Hepatocyte (in vitro differentiated cells): ENCODE data around the gene DNAL4. TPM values are rescaled to one million over a fixed set of nuclear protein-coding genes. Genes with fewer than 3 reads are reported as not detected.

ENCODE experiments used
- DNase-seq: peaks from one replicate; pipeline ENCODE4 v3.0.0-alpha.2; 2016; ENCODE audit warnings: low spot score
- H2AFZ ChIP-seq: fragments of 200-600 bp; sonication (generic); 2 replicates; pipeline ENCODE4 v1.6.0; 2016; ENCODE audit warnings: antibody characterized with exemption, mild to moderate bottlenecking
- H3K27ac ChIP-seq: fragments of 200-600 bp; sonication (generic); 2 replicates; pipeline ENCODE4 v1.5.1; 2016; ENCODE audit warnings: mild to moderate bottlenecking
- H3K27me3 ChIP-seq: fragments of 200-600 bp; sonication (generic); 2 replicates; pipeline ENCODE4 v1.6.1; 2016
- H3K36me3 ChIP-seq: fragments of 200-600 bp; sonication (generic); replicated peaks from 2 replicates; pipeline ENCODE4 v1.5.1; 2016; ENCODE audit warnings: low read depth; ENCODE audit not compliant: insufficient read depth
- H3K4me1 ChIP-seq: fragments of 200-600 bp; sonication (generic); 2 replicates; pipeline ENCODE4 v1.5.1; 2016; ENCODE audit warnings: mild to moderate bottlenecking, moderate library complexity; ENCODE audit not compliant: insufficient read depth
- H3K4me2 ChIP-seq: fragments of 200-600 bp; sonication (generic); 2 replicates; pipeline ENCODE4 v1.6.0; 2016
- H3K4me3 ChIP-seq: fragments of 200-600 bp; sonication (generic); 2 replicates; pipeline ENCODE4 v1.5.1; 2016; ENCODE audit warnings: mild to moderate bottlenecking
- H3K79me2 ChIP-seq: fragments of 200-600 bp; sonication (generic); 2 replicates; pipeline ENCODE4 v1.6.0; 2017; ENCODE audit warnings: mild to moderate bottlenecking
- H3K9me2 ChIP-seq: fragments of 200-600 bp; sonication (generic); replicated peaks from 2 replicates; pipeline ENCODE4 v1.6.0; 2017; ENCODE audit warnings: mild to moderate bottlenecking; ENCODE audit not compliant: insufficient read depth
- H3K9me3 ChIP-seq: fragments of 200-600 bp; sonication (generic); 2 replicates; pipeline ENCODE4 v1.5.1; 2016; ENCODE audit warnings: low read depth, mild to moderate bottlenecking
- H4K20me1 ChIP-seq: fragments of 200-600 bp; sonication (generic); 2 replicates; pipeline ENCODE4 v1.6.0; 2016; ENCODE audit warnings: mild to moderate bottlenecking; ENCODE audit not compliant: insufficient read depth, poor library complexity, severe bottlenecking
- CTCF ChIP-seq: fragments of 200-600 bp; sonication (generic); IDR thresholded peaks from 2 replicates; pipeline ENCODE4 v1.5.1; 2016; ENCODE audit warnings: antibody characterized with exemption, mild to moderate bottlenecking; ENCODE audit not compliant: poor library complexity
- EZH2 ChIP-seq: fragments of 200-600 bp; sonication (generic); IDR thresholded peaks from 2 replicates; pipeline ENCODE4 v1.6.1; 2016; ENCODE audit warnings: antibody characterized with exemption, mild to moderate bottlenecking, borderline replicate concordance
- EZH2phosphoT487 ChIP-seq: fragments of 200-600 bp; sonication (generic); IDR thresholded peaks from one replicate; pipeline ENCODE4 v1.6.1; 2018; ENCODE audit warnings: antibody characterized with exemption, mild to moderate bottlenecking, low read depth, moderate library complexity; ENCODE audit not compliant: unreplicated experiment, severe bottlenecking
- WGBS: methylation state at CpG from one replicate; pipeline ENCODE4 v1.1.6; 2016; ENCODE audit warnings: low lambda C conversion rate; ENCODE audit errors: missing lambda C conversion rate; 5-methylcytosine and 5-hydroxymethylcytosine counted together
- polyA plus RNA-seq: library from polyadenylated mRNA; unstranded; fragments of >200 nt; fragmentation: Nextera tagmentation; extraction: Ambion mirVana; gene quantifications from 2 replicates; pipeline ENCODE4 v1.2.1, GENCODE V29; 2016
- total RNA-seq: library from RNA; depleted of rRNA; stranded (reverse); fragments of >200 nt; gene quantifications from 2 replicates; pipeline ENCODE4 v1.2.3, GENCODE V29; 2014

Gene DNAL4
- total and polyA plus RNA-seq, 2 experiments from 2014 or later, result 11.9 to 21.5 TPM

GRCh38 chr22:38826801-38827200 lies 32.9 kb upstream of the DNAL4 start:
- TF ChIP-seq EZH2 (no peak), EZH2phosphoT487 (no peak), CTCF (no peak)
- Histone ChIP-seq H3K27me3 (no peaks in the 10 kb centered on the region), H3K4me2 (no peak overlapping the region), H3K27ac (no peak overlapping the region), H4K20me1 (no peaks in the 10 kb centered on the region), H3K4me3 (no peak overlapping the region), H3K9me3 (no peaks in the 10 kb centered on the region), H3K36me3 (no peaks in the 10 kb centered on the region), H2AFZ (no peak overlapping the region), H3K79me2 (no peaks in the 10 kb centered on the region), H3K9me2 (no peaks in the 10 kb centered on the region), H3K4me1 (no peaks in the 10 kb centered on the region)
- no peak for DNase-seq
- 72% methylated on average over 5 of the region's 5 CpGs for WGBS

DNA sequence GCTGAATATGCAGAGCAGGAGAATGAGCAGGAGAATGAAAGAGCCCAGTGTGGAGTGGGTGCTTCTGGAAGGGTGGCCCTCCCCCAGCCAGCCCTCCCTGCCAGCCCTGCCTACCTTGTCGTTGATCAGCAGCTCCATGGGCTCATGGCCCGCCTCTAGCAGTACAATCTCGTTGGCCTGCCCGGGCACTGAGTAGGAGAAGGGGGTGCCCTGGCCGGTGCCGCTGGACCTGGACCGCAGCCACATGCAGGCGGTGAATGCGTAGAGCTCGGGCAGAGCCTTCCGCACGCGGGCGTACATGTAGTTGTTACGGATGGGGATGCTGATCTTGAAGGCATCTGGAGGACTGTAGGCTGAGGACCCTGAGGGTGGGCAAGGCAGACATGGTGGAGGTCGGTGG lies 32.4 kb upstream of the DNAL4 start:
- no peak for DNase-seq
- Histone ChIP-seq H3K27ac (no peak overlapping the region), H3K4me3 (no peak overlapping the region), H3K9me2 (no peaks in the 10 kb centered on the region), H4K20me1 (no peaks in the 10 kb centered on the region), H3K79me2 (no peaks in the 10 kb centered on the region), H3K4me1 (no peaks in the 10 kb centered on the region), H2AFZ (no peak overlapping the region), H3K9me3 (no peaks in the 10 kb centered on the region), H3K4me2 (no peak overlapping the region), H3K27me3 (no peaks in the 10 kb centered on the region), H3K36me3 (no peaks in the 10 kb centered on the region)
- TF ChIP-seq EZH2 (no peak), EZH2phosphoT487 (no peak), CTCF (no peak)
- WGBS, result 95% methylated on average over 16 of the region's 16 CpGs

DNA sequence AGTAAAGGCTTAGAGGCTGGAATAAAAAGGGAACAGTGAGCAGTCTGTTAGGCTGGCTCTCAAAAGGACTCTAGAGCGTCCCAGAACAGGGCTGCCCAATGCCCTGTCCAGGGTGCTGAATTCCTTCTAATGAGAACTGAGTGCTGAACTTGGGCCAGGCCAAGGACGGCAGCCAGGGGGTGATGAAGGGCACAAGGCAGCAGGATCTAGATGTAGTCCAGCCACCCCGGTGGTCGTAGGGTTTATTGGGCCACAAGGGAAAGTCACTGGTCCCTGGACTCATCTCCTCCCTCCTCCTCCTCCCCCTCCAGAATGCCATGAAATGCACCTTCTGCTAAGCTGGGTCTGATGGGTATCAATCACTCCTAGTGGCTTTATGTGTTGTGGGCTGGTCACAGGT lies 30.6 kb upstream of the DNAL4 start:
- Histone ChIP-seq H4K20me1 (no peaks in the 10 kb centered on the region), H3K9me3 (no peaks in the 10 kb centered on the region), H3K4me2 (no peak overlapping the region), H3K27me3 (no peaks in the 10 kb centered on the region), H2AFZ (no peak overlapping the region), H3K4me3 (no peak overlapping the region), H3K4me1 (no peaks in the 10 kb centered on the region), H3K27ac (no peak overlapping the region), H3K9me2 (no peaks in the 10 kb centered on the region), H3K79me2 (no peaks in the 10 kb centered on the region), H3K36me3 (no peaks in the 10 kb centered on the region)
- DNase-seq, result peak; percentile 92
- TF ChIP-seq EZH2, result no peak
- TF ChIP-seq CTCF, result peak; percentile 43
- 6% methylated on average over 4 of the region's 4 CpGs for WGBS

DNA sequence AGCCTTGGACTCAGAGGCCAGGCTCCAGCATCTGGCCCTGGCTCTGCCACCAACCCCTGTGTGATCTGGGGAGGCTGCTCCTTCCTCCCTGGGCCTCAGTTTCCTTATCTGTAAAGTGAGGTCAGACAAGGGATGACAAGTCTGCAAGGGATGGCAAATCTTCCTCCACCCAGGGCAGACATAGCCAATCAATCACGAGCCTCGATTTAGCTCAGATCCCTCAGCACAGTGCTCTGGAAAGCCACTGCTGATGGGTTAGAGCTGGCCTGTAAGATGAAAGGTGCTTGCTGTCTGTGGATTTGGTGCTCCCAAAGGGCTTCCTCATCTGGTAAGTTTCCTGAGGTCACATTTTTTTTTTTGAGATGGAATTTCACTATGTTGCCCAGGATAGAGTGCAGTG lies 29.7 kb upstream of the DNAL4 start:
- DNase-seq, result no peak
- H3K4me3 ChIP-seq, result no peak overlapping the region
- no peaks in the 10 kb centered on the region for H3K79me2 ChIP-seq
- H3K9me3 ChIP-seq, result no peaks in the 10 kb centered on the region
- TF ChIP-seq CTCF (no peak), EZH2phosphoT487 (no peak), EZH2 (no peak)
- no peak overlapping the region for H3K4me2 ChIP-seq
- H3K9me2 ChIP-seq, result no peaks in the 10 kb centered on the region
- no peak overlapping the region for H3K27ac ChIP-seq
- 84% methylated on average over 2 of the region's 2 CpGs for WGBS
- H3K4me1 ChIP-seq, result no peaks in the 10 kb centered on the region
- H3K36me3 ChIP-seq, result no peaks in the 10 kb centered on the region
- no peak overlapping the region for H2AFZ ChIP-seq
- no peaks in the 10 kb centered on the region for H3K27me3 ChIP-seq
- H4K20me1 ChIP-seq, result no peaks in the 10 kb centered on the region
